Measurements from ENCODE around the gene VCP. TPM values are rescaled to one million over a fixed set of nuclear protein-coding genes. Genes with fewer than 3 reads are reported as not detected.

The VCP gene
- total RNA-seq (2014; rRNA removed; shearing (Covaris generic)), result 347 and 349 TPM in 2 replicates

- peak; percentile 98 for DNase-seq (ENCODE audit: low spot score)
Measured at GRCh38 chr9:35072461-35073278, at the start of gene VCP. TSS of gene VCP (minus strand) at chr9:35072625. CDS start at chr9:35072353, 272 bp downstream.

DNA sequence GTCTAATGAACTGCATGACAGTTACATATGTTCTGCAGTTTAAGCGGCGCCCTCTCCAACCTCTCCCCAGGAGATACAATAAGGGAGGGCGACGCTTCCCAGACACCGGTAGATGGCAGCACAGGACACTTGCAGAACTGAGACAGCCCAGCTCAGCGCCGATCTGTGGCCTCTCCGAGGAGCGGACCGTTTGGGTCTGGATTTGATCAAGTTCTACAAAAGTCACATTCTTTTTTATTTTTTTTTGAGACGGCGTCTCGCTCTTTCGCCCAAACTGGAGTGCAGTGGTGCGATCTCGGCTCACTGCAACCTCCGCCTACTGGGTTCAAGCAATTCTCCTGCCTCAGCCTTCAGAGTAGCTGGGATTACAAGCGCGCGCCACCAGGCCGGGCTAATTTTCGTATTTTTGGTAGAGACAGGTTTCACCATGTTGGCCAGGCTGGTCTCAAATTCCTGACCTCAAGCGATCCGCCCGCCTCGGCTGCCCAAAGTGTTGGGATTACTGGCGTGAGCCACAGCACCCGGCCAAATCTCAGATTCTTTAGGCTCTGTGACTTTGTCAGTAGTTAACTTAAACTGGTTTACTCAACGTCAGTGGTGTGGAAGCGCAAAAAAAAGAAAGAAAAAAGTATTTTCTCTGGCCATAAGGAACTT lies 44.6 kb upstream of the VCP start:
- DNase-seq (ENCODE audit: low spot score), result peak; percentile 96

GRCh38 chr9:35116539-35116897 lies 44.1 kb upstream of the VCP start:
- no peak for DNase-seq (ENCODE audit: low spot score)

DNA sequence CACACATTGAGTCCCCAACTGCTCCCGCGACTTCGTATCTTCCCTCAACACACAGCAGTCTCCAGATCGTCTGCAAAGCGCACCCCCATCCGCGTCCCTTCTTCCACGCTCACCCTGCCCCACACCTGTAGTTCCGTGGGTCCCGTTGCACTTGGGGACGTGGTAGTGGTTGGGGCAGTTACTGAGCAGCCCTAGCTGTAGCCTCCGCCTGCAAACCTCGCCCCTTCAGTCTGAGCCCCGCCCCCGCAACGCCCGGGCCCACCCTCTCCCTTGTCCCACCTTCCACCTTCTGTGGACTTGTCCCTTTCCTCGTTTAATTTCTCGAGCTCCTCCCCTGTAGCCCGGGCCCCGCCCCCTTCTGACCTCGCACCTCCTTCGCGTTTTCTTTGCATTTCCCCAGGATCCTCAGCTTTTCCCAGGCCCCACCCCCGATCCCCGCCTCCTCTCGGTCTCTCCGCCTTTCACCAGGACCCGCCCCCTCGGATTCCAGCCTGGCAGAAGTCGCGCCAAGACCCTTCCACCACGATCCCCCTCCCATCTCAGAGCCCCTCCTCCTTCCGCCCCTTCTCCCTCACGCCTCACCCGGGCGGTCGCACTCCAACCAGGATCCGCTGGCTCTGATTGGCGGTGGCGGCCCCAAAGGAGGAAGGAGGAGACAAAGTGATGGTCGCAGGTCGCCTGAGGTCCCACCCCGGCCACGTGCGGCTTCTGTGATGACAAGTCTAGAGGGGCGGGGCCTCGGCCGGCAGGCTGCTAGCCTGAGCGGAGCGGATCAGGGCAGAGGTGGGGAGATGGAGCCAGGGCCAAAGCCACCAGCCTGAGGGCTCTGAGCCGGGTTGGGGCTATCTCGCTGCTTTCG lies 43.5 kb upstream of the VCP start, which contains the start of gene ATOSB:
Gene ATOSB (minus strand): TSS at position 183 of the 859 bp plus-strand sequence. CDS start 7,588 bp downstream, outside the sequence.
- peak; percentile 92 for DNase-seq (ENCODE audit: low spot score)

GRCh38 chr9:35114840-35115628 lies 42.6 kb upstream of the VCP start:
- DNase-seq (ENCODE audit: low spot score), result peak; percentile 66

DNA sequence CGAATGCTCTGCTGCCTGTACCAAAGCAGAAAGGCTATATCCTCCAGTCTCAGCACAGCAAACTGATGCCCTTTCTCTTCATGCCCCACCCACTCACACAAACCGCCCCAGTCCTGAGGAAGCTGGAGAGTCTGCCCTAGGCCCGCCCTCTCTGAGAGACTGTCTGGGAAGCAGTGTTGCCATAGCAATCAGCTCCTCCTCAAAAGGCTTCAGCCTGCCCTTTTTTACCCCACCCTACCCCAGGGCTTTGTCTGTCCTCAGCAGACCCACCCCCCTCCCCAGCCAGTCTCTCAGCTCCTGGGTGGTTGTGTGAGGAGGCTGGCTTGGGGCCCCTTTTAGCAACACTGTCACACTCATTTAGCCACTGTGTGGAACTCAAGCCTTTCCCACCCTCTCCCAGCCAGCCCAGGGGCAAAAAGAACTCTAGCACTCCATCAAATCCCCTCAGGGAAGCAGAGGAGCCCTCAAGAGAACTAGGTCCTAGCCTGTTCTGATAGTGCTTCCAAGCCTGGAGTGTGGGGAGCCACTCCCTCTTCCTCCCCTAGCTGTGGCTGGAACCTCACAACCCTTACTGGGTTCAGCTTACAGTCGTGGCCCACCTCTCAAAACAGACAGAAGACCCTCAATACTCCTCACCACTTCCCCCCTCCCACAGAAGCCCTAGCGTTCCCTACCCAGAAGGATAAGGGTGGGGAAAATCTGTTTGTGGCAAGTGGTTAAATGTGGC lies 41.9 kb upstream of the VCP start:
- DNase-seq (ENCODE audit: low spot score), result peak; percentile 91

DNA sequence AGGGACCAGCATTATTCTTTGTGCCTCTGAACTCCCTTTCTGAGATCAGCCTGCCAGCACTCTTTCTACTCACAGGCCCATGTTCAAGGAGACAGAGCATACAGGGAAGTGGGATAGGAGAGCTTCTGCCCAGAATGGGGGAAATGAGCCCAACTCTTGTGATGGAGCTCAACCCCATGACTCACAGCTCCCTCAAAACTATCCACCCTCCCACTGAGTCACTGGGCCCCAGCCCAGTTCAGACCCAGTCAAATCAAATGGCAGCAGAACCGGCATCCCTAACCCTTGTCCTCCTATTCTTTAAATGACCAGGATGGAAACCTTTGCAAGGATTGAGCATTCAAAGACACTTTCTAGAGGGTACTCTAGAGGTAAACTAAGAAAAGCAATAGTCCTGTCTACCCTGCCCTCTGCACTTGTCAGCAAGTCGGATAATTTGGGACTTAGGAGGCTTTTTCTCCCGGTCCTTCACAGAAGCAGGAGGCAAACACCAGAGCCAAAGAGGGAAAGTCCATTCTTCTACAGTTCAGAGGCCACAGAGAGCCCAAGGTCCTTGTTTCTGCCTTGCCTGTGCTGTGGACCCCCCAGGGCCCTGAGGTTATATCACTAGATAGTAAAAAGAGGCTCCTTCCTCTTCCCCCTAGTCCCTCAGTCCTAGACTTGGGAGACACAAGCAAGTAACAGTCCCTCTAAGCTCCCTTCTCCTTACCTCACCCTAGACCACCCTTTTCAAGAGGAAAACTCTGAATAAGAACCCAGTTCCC lies 40.0 kb upstream of the VCP start:
- DNase-seq (ENCODE audit: low spot score), result no peak

GRCh38 chr9:35111001-35111933 lies 38.8 kb upstream of the VCP start:
- peak; percentile 95 for DNase-seq (ENCODE audit: low spot score)

- DNase-seq (ENCODE audit: low spot score), result peak; percentile 50
Measured at GRCh38 chr9:35110327-35110761, 37.9 kb upstream of the VCP start.

GRCh38 chr9:35108946-35109575 lies 36.6 kb upstream of the VCP start:
- no peak for DNase-seq (ENCODE audit: low spot score)

DNA sequence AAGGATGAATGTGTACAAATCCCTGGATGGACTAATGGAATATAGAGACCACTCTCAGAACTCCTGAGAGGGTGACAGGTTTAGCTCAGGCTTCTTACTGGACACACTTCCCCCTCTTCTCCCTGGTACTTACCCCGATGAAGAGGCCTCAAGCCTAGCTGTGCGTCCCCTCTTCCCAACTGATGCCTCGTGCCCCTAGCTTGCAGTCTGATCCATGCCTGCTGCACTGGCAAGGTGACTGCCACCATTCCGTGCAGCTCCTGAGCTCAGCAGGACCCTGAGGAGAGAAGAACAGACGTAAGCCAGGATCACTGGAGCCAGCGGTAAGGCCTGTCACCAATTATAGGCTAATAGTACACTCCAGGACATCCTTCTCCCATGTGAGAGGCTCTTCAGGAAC lies 36.0 kb upstream of the VCP start:
- DNase-seq (ENCODE audit: low spot score), result no peak

DNA sequence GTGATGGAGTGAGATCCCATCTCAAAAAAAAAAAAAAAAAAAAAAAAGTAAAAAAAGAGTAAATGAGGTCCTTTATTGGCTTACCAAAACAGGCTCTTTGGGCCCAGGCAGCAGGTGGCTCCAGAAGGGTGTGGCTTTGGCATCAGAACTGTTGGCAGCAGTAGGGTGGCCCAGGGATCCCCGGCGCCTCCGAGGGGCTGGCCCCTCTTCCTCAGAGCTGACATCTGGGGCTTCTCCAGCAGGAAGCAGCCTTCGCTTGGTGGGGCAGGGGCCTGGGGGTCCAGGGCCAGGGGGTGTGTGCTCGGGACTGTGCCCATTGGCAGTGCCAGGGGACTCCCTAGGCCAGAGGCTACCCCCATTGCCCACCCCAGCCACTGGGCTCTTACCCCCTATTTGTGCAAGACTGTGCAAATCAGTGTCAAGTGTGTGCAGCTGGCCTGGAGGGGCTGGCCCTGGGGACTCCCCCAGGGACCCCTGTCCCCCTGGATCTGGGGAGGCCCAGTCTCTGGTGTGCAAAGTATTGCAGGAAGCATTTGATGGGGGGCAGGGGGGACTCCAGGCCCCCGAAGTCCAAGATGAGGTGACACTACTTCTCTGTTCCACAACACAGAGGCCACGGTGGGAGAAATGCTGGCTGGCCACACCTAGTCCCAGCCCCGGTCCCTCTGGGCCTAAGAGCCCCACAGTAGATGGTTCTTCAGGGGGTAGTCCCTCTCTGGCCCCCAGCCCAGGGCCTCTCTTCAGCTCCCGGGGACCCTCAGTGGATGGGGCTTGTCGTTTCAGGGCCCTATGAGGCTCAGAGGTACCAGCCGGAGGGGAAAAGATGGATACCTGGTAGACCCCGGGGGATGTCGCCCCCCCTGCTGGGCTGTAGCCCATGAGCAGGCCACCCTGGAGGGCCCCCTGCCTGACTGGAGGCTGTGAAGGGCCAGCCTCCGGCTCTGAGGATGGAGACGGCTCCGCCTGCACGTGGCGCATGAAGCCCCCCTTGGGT lies 35.2 kb upstream of the VCP start:
- no peak for DNase-seq (ENCODE audit: low spot score)

DNA sequence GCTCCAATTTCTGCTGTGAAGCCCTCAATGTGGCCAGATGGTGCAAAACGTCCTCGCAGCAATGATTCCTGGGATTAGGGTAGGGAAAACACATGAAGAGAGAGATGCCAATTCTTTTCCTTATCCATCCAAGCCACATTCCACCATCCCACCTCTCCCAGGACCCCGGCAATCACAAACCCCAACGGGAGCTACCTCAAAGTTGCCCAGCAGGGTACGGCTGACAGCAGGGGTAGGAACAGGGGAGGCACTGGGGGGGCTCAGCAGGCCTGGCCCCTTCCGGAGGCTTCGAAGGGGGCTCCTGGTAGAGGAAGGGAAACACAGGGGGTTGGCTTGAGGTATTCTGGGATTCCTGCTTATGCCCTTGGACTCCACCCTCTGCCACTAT lies 33.9 kb upstream of the VCP start:
- DNase-seq (ENCODE audit: low spot score), result no peak

DNA sequence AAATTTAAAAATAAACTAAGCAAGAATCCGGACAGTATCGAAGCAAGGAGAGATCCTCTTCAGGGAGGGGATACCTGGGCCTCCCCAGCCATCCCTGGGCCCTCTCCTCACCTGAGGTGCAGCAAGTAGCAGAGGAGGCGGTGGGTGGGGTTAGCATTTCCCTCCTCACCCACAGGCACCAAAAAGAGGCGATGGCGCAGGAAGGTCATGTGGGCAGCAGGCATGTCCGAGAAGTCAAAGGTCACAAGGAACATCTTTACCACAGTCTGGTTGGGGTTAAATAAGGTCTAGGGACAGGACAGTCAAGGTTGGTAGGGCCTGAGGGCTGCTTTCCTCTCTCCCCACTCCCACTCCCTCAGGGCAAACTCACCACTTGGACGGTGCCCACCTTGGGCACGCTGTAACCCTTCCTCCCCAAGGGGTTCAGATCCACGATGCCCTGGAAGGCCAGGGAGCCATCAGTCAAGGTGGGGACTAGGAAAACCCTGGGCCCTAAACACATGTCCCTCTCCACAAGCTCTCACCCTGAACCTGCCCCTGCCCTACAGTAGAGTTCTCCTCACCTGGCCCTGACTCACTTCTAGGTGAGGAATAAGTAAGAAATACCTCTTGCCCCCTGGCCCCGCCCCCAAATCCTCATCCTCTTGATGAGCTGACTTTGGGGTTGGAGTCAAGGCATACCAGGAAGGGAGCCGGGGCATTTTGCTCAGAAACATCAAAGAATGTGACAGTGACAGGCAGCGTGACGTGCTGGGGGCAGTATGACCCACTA lies 33.3 kb upstream of the VCP start:
- no peak for DNase-seq (ENCODE audit: low spot score)

GRCh38 chr9:35105126-35105525 lies 32.7 kb upstream of the VCP start:
- no peak for DNase-seq (ENCODE audit: low spot score)

DNA sequence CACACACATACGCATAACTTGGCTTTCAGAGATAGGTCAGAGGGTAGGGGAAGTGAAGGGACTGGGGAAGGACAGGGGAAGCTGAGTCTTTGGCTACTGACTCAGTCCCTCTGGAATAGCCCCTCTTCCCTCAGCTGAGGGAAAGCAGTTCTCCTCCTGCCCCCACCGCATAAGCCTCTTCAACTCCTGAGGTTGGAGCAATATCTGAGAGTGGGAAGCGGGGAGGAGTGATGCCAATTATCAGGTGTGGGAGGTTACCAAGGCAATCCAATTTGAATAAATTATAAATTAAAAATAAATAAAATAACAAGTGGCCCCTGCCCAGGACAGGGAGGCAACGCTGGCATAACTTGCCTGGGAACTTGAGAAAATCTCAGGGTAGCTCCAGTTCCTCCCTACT lies 32.2 kb upstream of the VCP start:
- no peak for DNase-seq (ENCODE audit: low spot score)
